Measurements from ENCODE around the gene KCNQ5.
"Not testable (repeated sequence)": the region's sequence is repeated elsewhere in the genome, so short reads cannot be mapped to it uniquely, and the experiment has no call there.

KCNQ5 gene

DNA sequence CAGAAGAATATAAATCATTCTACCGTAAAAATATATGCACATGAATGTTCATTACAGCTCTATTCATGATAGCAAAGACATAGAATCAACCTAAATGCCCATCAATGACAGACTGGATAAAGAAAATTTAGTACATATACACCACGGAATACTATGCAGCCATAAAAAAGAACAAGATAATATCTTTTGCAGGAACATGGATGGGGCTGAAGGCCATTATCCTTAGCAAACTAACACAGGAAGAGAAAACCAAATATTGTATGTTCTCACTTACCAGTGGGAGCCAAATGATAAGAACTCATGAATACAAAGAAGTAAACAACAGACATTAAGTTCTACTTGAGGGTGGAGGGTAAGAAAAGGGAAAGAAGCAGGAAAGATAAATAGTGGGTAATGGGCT lies 595.0 kb downstream of the KCNQ5 start:
- DNase-seq, result no peak

DNA sequence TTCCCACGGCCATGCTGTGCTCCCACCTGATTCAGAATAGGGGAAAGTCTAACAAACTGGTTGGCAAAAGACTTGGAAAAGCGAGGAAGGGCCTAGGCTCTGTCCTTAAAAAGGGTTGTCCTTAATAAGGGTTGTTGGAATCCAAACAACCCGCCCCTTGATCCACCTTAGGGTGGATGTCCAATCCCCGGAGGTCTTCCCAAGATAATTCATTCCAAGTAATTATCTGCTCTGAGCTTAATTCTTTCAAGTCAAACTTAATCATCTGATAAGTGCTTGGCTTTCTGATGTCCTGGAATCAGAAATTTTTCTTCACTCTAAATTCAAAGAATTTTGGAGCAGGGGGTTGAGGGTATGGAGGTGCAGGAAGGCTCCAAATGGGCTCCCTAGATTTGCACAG lies 603.5 kb downstream of the KCNQ5 start, which contains the start of gene KHDC1L:
Gene KHDC1L, minus strand, starts transcription at position 101 of the 400 bp plus-strand sequence. Its CDS starts 88 bp downstream, at position 13.
- no peak for DNase-seq

DNA sequence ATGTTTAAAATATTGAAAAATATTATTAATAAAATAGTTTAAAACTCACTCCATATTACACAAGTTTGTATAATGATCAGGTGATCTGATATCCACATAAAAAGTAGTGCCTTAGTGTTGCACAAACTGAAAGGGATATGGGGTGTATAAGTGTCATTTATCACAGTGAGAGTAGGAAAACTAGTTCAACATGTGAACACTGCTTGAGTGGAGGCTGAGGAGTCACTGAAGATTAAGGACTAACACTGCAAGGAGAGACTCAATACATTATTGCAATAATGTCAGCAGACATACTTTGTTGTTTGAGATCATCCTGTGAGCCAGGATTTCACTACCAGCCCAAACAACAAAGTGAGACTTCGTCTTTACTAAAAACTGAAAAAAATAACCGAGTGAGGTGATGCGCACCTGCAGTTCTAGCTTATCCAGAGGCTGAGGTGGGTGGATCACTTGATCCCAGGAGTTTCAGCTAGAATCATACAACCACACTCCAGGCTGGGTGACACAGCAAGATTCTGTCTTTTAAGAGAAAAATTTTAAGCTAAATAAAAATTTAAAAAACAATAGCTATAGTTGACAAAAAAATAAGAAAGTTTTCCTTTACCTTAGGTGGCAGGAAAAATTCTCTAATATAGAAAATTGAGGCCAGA lies 605.9 kb downstream of the KCNQ5 start:
- no peak for DNase-seq

GRCh38 chr6:73231986-73232391 lies 610.1 kb downstream of the KCNQ5 start:
- no peak for DNase-seq

DNA sequence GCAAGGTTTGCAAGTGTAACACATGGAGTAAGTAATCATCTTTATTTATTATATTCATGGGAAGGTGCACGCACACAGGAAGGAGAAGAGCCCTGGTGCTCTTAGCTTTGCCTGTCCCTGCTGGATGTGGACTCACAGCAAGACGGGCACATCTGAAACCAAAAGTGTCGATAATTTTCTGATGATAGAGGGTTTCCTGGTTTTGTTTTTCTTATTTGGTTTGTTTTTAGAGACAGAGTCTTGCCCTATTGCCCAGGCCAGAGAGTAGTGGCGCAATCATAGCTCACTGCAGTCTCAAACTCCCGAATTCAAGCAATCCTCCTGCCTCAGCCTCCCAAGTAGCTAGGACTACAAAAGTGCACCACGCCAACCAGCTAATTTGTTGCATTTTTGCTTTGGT lies 611.2 kb downstream of the KCNQ5 start:
- DNase-seq, result no peak

GRCh38 chr6:73233971-73234370 lies 612.1 kb downstream of the KCNQ5 start:
- not testable (repeated sequence) for DNase-seq

DNA sequence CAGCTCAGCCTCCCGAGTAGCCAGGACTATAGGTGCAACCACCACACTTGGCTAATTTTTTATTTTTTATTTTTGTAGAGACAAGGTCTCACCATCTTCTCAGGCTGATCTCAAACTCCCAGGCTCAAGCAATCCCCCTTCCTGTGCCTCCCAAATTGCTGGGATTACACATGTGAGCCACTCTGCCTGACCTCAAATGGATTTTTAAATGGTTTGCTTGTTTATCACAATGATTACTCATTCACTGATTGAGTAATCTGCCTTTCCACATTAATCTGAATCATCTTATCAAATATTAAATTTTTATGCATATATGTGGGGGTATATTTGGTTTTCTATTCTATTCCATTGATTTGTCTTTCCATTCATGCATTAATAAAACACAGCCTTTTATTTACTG lies 612.9 kb downstream of the KCNQ5 start:
- DNase-seq, result no peak

DNA sequence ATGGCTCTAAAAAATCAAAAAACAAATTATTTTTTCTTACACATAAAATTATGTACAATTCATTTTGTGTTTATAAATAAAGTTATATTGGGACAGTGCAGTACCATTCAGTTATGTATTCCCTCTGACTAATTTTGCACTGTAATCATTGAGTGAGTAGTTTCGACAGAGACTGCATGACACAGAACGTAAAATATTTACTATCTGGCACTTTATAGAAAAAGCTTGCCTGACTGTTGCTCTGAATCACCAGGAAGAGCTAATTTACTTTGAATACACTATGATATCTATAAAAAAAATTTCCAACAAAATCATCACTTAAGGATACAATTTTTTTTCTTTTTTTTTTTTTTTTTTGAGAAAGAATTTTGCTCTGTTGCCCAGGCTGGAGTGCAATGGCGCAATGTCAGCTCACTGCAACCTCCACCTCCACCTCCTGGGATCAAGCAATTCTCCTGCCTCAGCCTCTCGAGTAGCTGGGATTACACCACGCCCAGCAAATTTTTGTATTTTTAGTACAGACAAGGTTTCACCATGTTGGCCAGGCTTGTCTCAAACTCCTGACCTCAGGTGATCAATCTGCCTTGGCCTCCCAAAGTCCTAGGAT lies 614.4 kb downstream of the KCNQ5 start:
- DNase-seq, result no peak

- no peak for DNase-seq
Measured at GRCh38 chr6:73240730-73241129, 618.9 kb downstream of the KCNQ5 start.

DNA sequence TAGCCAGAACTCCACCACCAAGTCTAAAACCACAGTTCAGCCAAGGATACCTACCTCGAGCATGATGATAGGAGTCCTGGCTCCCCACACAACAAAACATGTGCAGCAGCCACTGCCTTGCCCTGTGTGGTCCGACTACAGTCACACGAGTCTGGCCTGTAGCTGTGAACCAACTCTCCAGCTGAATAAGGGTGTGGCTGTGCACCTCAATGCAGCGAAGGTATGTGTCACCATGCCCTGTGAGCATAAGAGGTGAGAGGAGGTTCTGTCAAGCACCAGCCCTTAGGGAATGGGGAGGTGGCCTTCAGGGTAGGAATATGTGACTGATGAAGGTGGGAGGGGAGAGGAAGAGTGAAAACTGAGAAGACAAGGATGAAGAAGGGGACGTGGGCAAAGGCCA lies 620.1 kb downstream of the KCNQ5 start:
- DNase-seq, result no peak

All from GOT3 (cell line).